H1 (cell line): ENCODE data around the gene MAPK11. TPM values are rescaled to one million over a fixed set of nuclear protein-coding genes. Genes with fewer than 3 reads are reported as not detected.

Experiments
- CTCF ChIA-PET: fragments of 300-600 bp; sonication (Branson Sonifier 250); formaldehyde crosslinking; loops from one replicate; lab custom pipeline; 2021; ENCODE audit not compliant: partially characterized antibody; lab: Charles Lee
- POLR2A ChIA-PET: fragments of 300-600 bp; sonication (Branson Sonifier 250); formaldehyde crosslinking; loops from one replicate; lab custom pipeline; 2021; ENCODE audit warnings: inconsistent platforms; ENCODE audit not compliant: partially characterized antibody; lab: Charles Lee
- DNase-seq, 2 experiments: peaks; one replicate each; pipeline versions ENCODE4 v3.0.0 to v3.0.0-alpha.2; 2010 to 2022; ENCODE audit warnings: low spot score in 2 of 2, low read depth in 1 of 2, mixed read lengths in 1 of 2
- FAIRE-seq: peaks from 2 replicates; lab custom pipeline; 2011; peaks lifted over from hg19 to GRCh38; lab: Jason Lieb, UNC
- H2AFZ ChIP-seq: 2 replicates; pipeline ENCODE4 v1.8.1; 2012; ENCODE audit warnings: low read length, inconsistent platforms
- H2AK5ac ChIP-seq: 2 replicates; pipeline ENCODE4 v1.6.1; 2013; ENCODE audit warnings: low read depth, low read length
- H2BK120ac ChIP-seq: replicated peaks from 2 replicates; pipeline ENCODE3; 2013; ENCODE audit warnings: low read depth, low read length, inconsistent platforms
- H2BK12ac ChIP-seq: 2 replicates; pipeline ENCODE4 v1.6.1; 2013; ENCODE audit warnings: low read depth, low read length
- H2BK15ac ChIP-seq: 2 replicates; pipeline ENCODE4 v1.6.1; 2013; ENCODE audit warnings: low read length
- H2BK20ac ChIP-seq: 2 replicates; pipeline ENCODE4 v1.6.1; 2013; ENCODE audit warnings: low read length
- H2BK5ac ChIP-seq: 2 replicates; pipeline ENCODE4 v1.6.1; 2013; ENCODE audit warnings: low read depth, low read length
- H3K14ac ChIP-seq: 2 replicates; pipeline ENCODE4 v1.6.1; 2013; ENCODE audit warnings: inconsistent platforms; ENCODE audit not compliant: insufficient read length
- H3K18ac ChIP-seq: 2 replicates; pipeline ENCODE4 v1.6.1; 2013; ENCODE audit warnings: low read length; ENCODE audit errors: extremely low read depth
- H3K23ac ChIP-seq: 2 replicates; pipeline ENCODE4 v1.6.1; 2013; ENCODE audit warnings: inconsistent platforms; ENCODE audit not compliant: insufficient read length
- H3K23me2 ChIP-seq: 2 replicates; pipeline ENCODE4 v1.6.1; 2013; ENCODE audit warnings: low read depth, low read length
- H3K27ac ChIP-seq: 2 replicates; pipeline ENCODE4 v1.6.1; 2011; ENCODE audit warnings: low read depth, low read length, inconsistent platforms
- H3K27me3 ChIP-seq, 4 experiments: replicated peaks in 1 of 4; 1 replicate in 1 of 4; 2 replicates in 3 of 4; pipeline versions ENCODE4 v1.6.1 to v1.8.1; 2011 to 2013; ENCODE audit warnings: low read length in 3 of 4, mild to moderate bottlenecking in 3 of 4, inconsistent platforms in 2 of 4, mixed read lengths in 2 of 4, moderate library complexity in 1 of 4; ENCODE audit not compliant: control insufficient read depth in 3 of 4, insufficient read depth in 3 of 4; ENCODE audit errors: extremely low read depth in 1 of 4
- H3K36me3 ChIP-seq, 4 experiments: 2 replicates each; pipeline versions ENCODE4 v1.6.1 to v1.8.1; 2011 to 2013; ENCODE audit warnings: mild to moderate bottlenecking in 4 of 4, low read length in 3 of 4, moderate library complexity in 2 of 4, control low read depth in 1 of 4, inconsistent platforms in 1 of 4; ENCODE audit not compliant: insufficient read depth in 4 of 4, control insufficient read depth in 2 of 4
- H3K4ac ChIP-seq: replicated peaks from 2 replicates; pipeline ENCODE3; 2013; ENCODE audit warnings: low read length, low read depth, mixed read lengths, inconsistent platforms; ENCODE audit not compliant: insufficient read length
- H3K4me1 ChIP-seq, 4 experiments: replicated peaks in 1 of 4; 1 replicate in 1 of 4; 2 replicates in 3 of 4; pipeline versions ENCODE4 v1.6.1 to v1.8.1; 2011 to 2013; ENCODE audit warnings: low read length in 3 of 4, inconsistent platforms in 2 of 4, mixed read lengths in 1 of 4; ENCODE audit not compliant: insufficient read depth in 4 of 4, control insufficient read depth in 3 of 4
- H3K4me2 ChIP-seq, 2 experiments: 2 replicates each; pipeline versions ENCODE4 v1.6.1 to v1.8.1; 2011 to 2013; ENCODE audit warnings: low read depth in 2 of 2, low read length in 2 of 2, control low read depth in 1 of 2, inconsistent platforms in 1 of 2, mild to moderate bottlenecking in 1 of 2; ENCODE audit not compliant: insufficient read depth in 1 of 2
- H3K4me3 ChIP-seq, 4 experiments: fragments of 200-600, 300-600 bp in 1 of 4; sonication (generic), shearing (Covaris generic), sonication (Bioruptor Twin) in 1 of 4; 2 replicates each; pipeline versions ENCODE4 v1.5.1 to v1.8.1; 2011 to 2016; ENCODE audit warnings: low read length in 4 of 4, low read depth in 3 of 4, control low read depth in 2 of 4, inconsistent platforms in 2 of 4, mild to moderate bottlenecking in 2 of 4, mixed read lengths in 1 of 4, moderate library complexity in 1 of 4; ENCODE audit not compliant: insufficient read depth in 2 of 4; ENCODE audit errors: extremely low read depth in 1 of 4
- H3K56ac ChIP-seq: replicated peaks from 2 replicates; pipeline ENCODE3; 2013; ENCODE audit warnings: low read depth, mild to moderate bottlenecking, mixed read lengths, low read length, inconsistent platforms; ENCODE audit not compliant: insufficient read length
- H3K79me1 ChIP-seq: 2 replicates; pipeline ENCODE4 v1.6.1; 2013; ENCODE audit warnings: low read depth, low read length, control low read depth
- H3K79me2 ChIP-seq, 2 experiments: 2 replicates each; pipeline versions ENCODE4 v1.6.1 to v1.8.1; 2012 to 2013; ENCODE audit warnings: low read length in 2 of 2, mild to moderate bottlenecking in 2 of 2, inconsistent platforms in 1 of 2; ENCODE audit not compliant: insufficient read depth in 2 of 2, control insufficient read depth in 1 of 2
- H3K9ac ChIP-seq, 4 experiments: replicated peaks in 1 of 4; 1 replicate in 1 of 4; 2 replicates in 3 of 4; pipeline versions ENCODE4 v1.6.1 to v1.8.1; 2011 to 2013; ENCODE audit warnings: low read depth in 3 of 4, low read length in 3 of 4, control low read depth in 2 of 4, mild to moderate bottlenecking in 2 of 4, moderate library complexity in 2 of 4, inconsistent platforms in 1 of 4; ENCODE audit errors: extremely low read depth in 1 of 4
- H3K9me3 ChIP-seq, 2 experiments: 2 replicates each; pipeline versions ENCODE4 v1.6.1 to v1.8.1; 2012 to 2013; ENCODE audit warnings: mild to moderate bottlenecking in 2 of 2, moderate library complexity in 2 of 2, control low read depth in 1 of 2, inconsistent platforms in 1 of 2, low read depth in 1 of 2, low read length in 1 of 2, mixed read lengths in 1 of 2; ENCODE audit not compliant: insufficient read depth in 2 of 2
- H4K20me1 ChIP-seq, 2 experiments: replicated peaks in 1 of 2; 2 replicates each; pipeline versions ENCODE3 to v1.8.1; 2011 to 2013; ENCODE audit warnings: inconsistent platforms in 2 of 2, low read length in 2 of 2, mild to moderate bottlenecking in 1 of 2; ENCODE audit not compliant: insufficient read depth in 2 of 2, control insufficient read depth in 1 of 2
- H4K5ac ChIP-seq: 2 replicates; pipeline ENCODE4 v1.6.1; 2013; ENCODE audit warnings: low read length, low read depth, mixed read lengths, inconsistent platforms; ENCODE audit not compliant: insufficient read length
- H4K8ac ChIP-seq: 2 replicates; pipeline ENCODE4 v1.8.0; 2013; ENCODE audit warnings: mild to moderate bottlenecking, moderate library complexity, low read length, inconsistent platforms; ENCODE audit not compliant: insufficient read depth; ENCODE audit errors: extremely low read depth
- H4K91ac ChIP-seq: replicated peaks from 2 replicates; pipeline ENCODE3; 2013; ENCODE audit warnings: low read length, mixed read lengths, inconsistent platforms; ENCODE audit not compliant: insufficient read length
- ATF3 ChIP-seq: IDR thresholded peaks from 2 replicates; pipeline ENCODE4 v1.6.1; 2011; ENCODE audit warnings: low read depth, mild to moderate bottlenecking, low read length; ENCODE audit not compliant: insufficient read depth
- E2F6 ChIP-seq: IDR thresholded peaks from 2 replicates; pipeline ENCODE4 v1.6.1; 2012; ENCODE audit warnings: inconsistent platforms
- EZH2 ChIP-seq: fragments of 200-600 bp; sonication (generic); IDR thresholded peaks from 2 replicates; pipeline ENCODE4 v1.7.1; 2012; ENCODE audit warnings: low read depth, mild to moderate bottlenecking, moderate library complexity, low read length, inconsistent platforms; ENCODE audit not compliant: severe bottlenecking
- KDM4A ChIP-seq: IDR thresholded peaks from one replicate; pipeline ENCODE4 v1.7.1; 2012; ENCODE audit warnings: low read depth, mild to moderate bottlenecking, moderate library complexity, low read length, inconsistent platforms; ENCODE audit not compliant: severe bottlenecking
- MAX ChIP-seq: IDR thresholded peaks from 2 replicates; pipeline ENCODE4 v1.6.1; 2012; ENCODE audit warnings: inconsistent platforms
- NRF1 ChIP-seq: IDR thresholded peaks from 2 replicates; pipeline ENCODE4 v1.6.1; 2011; ENCODE audit warnings: mild to moderate bottlenecking, low read depth, low read length, improper control_type of control experiment
- PHF8 ChIP-seq: fragments of 200-600 bp; sonication (generic); conservative IDR thresholded peaks from 2 replicates; pipeline ENCODE4 v1.7.1; 2012; ENCODE audit warnings: low read depth, mild to moderate bottlenecking, inconsistent platforms, low read length, moderate library complexity
- SUZ12 ChIP-seq: fragments of 200-600 bp; sonication (generic); IDR thresholded peaks from 2 replicates; pipeline ENCODE4 v1.6.1; 2012; ENCODE audit warnings: mild to moderate bottlenecking, inconsistent platforms, low read length, moderate library complexity, mixed read lengths
- WGBS, 2 experiments: shearing (Covaris generic) in 1 of 2; methylation state at CpG; one replicate each; pipeline versions ENCODE4 v1.1.6 to v1.1.7; 2013 to 2015; ENCODE audit warnings: low lambda C conversion rate in 2 of 2, mixed read lengths in 2 of 2, inconsistent platforms in 1 of 2, low coverage in 1 of 2, missing lambda C conversion rate in 1 of 2; ENCODE audit not compliant: insufficient replicate concordance in 2 of 2, insufficient coverage in 1 of 2, insufficient read length in 1 of 2; ENCODE audit errors: extremely low coverage in 1 of 2, missing lambda C conversion rate in 1 of 2; 5-methylcytosine and 5-hydroxymethylcytosine counted together
- polyA plus RNA-seq, 7 experiments: library from polyadenylated mRNA; depleted of rRNA in 3 of 7; stranded (reverse) in 5 of 7; unstranded in 2 of 7; fragments of >200 nt in 5 of 7; fragments of 200-250 nt in 2 of 7; gene quantifications; 1 replicate in 5 of 7; 2 replicates in 1 of 7; 4 replicates in 1 of 7; pipeline versions ENCODE4 v1.2.1 to v1.2.3, GENCODE V29; 2011 to 2013; ENCODE audit warnings: missing spikeins in 2 of 7, mixed read lengths in 2 of 7
- total RNA-seq: library from RNA; stranded (reverse); fragmentation: NEBNext Ultra II Directional; extraction: Animal tissue kit (Norgen Biotek cat#: 25700); gene quantifications from 2 replicates; pipeline ENCODE4 v1.2.1, GENCODE V29; 2021

The MAPK11 gene
- total and polyA plus RNA-seq, 2 of the 8 experiments (the other 6 are each of a cell fraction or from before 2014, with no cell fraction given), result 0.70 to 1.5 TPM

GRCh38 chr22:50260801-50261614, 9.2 kb downstream of the MAPK11 start:
- H2BK15ac ChIP-seq, result 0 out of 2 replicates have a peak overlapping the region, but pooled peaks have one; percentile 61
- ChIA-PET CTCF (interaction anchor here (2.2 to 4.7 kb wide), 3 partner anchors 9 to 81 kb away, joined by 12 to 26 read pairs (median 17); partner anchors contain the start of gene HDAC10), POLR2A (interaction anchor here (0.6 to 2.3 kb wide), 5 partner anchors 9 to 60 kb away, joined by 3 to 5 read pairs (median 3); partner anchors contain the start of gene HDAC10)
- no peak overlapping the region for H4K5ac ChIP-seq
- H3K23ac ChIP-seq, result no peak overlapping the region
- H4K20me1 ChIP-seq, result peaks cover 5 to 10% of the 10 kb centered on the region in 2 experiments
- peak overlapping the region in 1 of 4 experiments; percentile 19; a peak in 2 of 7 replicates for H3K9ac ChIP-seq
- H3K4me2 ChIP-seq, result peak overlapping the region; percentile 77 to 78
- no peak overlapping the region for H3K27ac ChIP-seq
- no peaks in the 10 kb centered on the region for H3K79me2 ChIP-seq
- DNase-seq, result peak in 1 of 2 experiments; percentile 72
- H3K36me3 ChIP-seq, result no peaks in the 10 kb centered on the region
- H4K91ac ChIP-seq, result peak overlapping the region; percentile 40
- no peak overlapping the region; the same call in none of the 2 replicates for H3K18ac ChIP-seq
- H3K56ac ChIP-seq, result no peak overlapping the region
- peaks cover 0 to 20% (median 10%) of the 10 kb centered on the region in 4 experiments; a peak in 6 of 7 replicates for H3K4me1 ChIP-seq
- H2BK20ac ChIP-seq, result no peak overlapping the region
- H2BK5ac ChIP-seq, result no peak overlapping the region
- H3K4ac ChIP-seq, result no peak overlapping the region
- 3% methylated on average over 56 of the region's 92 CpGs; no CpG with 5 or more reads in 1 of the 2 experiments for WGBS, 2 experiments
- peaks cover 1 to 22% (median 18%) of the 10 kb centered on the region in 4 experiments; a peak in 6 of 7 replicates for H3K27me3 ChIP-seq
- H3K14ac ChIP-seq, result no peak overlapping the region
- no peaks in the 10 kb centered on the region for H3K79me1 ChIP-seq
- H3K4me3 ChIP-seq, result peak overlapping the region; percentile 35 to 73 (median 48)
- H2BK120ac ChIP-seq, result no peak overlapping the region
- TF ChIP-seq NRF1 (0 out of 2 replicates have a peak, but pooled peaks have one; percentile 11), EZH2 (peak; percentile 64), MAX (peak; percentile 89), ATF3 (no peak), KDM4A (peak; percentile 82), E2F6 (peak; percentile 75), PHF8 (no peak), SUZ12 (peak; percentile 66; the same call in 1 of the 2 replicates)
- no peak overlapping the region; the same call in 1 of the 2 replicates for H2AFZ ChIP-seq
- no peak for FAIRE-seq
- H2BK12ac ChIP-seq, result no peak overlapping the region
- no peak overlapping the region for H2AK5ac ChIP-seq
- peak overlapping the region; percentile 89; the same call in 1 of the 2 replicates for H4K8ac ChIP-seq
- peaks cover 6% of the 10 kb centered on the region; the same call in 1 of the 2 replicates for H3K23me2 ChIP-seq
- no peaks in the 10 kb centered on the region for H3K9me3 ChIP-seq
